ACHN (cell line): ENCODE measurements around the gene LANCL2.

ENCODE experiments used
- DNase-seq: peaks from one replicate; pipeline ENCODE4 v3.0.0-alpha.2; 2015
- in situ Hi-C: cut with HindIII; loops from 2 replicates; pipeline ENCODE4 v1.10.0; 2017; ENCODE audit warnings: low sequenced_read_pairs, low pct_ligation_motif_present, low pct_unique_long_range_greater_than_20kb

Gene LANCL2

GRCh38 chr7:55475855-55476803, 111.0 kb downstream of the LANCL2 start:
- no peak for DNase-seq
- in situ Hi-C loops: no loop called here

DNA sequence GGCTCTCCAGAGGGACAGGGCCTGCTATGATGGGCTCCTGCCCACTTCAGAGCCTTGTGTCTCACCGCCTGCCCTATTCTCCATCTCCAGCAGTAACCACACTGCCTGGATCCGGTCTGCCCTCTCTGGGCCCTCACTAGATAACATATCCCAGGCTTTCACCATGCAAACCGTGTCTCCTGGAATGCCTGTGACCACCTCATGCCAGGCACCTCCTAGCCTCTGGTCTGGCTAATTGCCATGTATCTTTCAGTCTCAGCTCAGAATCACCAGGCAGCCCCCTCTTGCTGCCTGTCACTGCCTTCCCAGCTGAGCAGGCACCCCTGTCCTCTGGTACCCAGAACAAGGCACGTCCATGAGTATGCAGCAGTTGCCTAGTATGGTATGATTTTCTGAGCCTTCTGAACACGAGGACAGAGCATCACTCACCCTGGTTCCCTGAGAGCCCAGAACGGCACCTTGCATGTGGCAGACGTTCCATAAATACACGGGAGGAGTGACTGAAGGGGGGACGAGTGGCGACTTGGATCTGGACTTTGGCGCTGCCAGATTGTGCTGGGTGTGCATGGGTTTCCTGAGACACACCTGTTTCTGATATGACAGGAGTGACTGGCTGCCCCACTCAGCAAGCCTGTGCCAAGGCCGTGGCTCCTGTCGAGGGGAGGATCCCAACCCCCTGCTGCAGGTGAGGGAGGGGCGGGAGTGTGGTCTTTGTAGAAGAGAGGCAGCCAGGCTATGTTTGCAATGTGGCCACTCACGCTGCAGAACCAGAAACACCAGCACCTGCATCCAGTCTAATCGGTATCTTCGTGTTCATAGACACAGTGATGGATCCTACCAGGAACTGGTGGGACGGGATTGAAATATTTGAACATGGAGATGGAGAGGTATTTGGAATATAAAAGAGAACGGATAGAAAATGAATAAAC, 112.0 kb downstream of the LANCL2 start:
- no peak for DNase-seq
- in situ Hi-C loops: no loop called here

- in situ Hi-C loops: no loop called here
- DNase-seq: no peak
Measured at GRCh38 chr7:55477781-55478374, 112.7 kb downstream of the LANCL2 start.

DNA sequence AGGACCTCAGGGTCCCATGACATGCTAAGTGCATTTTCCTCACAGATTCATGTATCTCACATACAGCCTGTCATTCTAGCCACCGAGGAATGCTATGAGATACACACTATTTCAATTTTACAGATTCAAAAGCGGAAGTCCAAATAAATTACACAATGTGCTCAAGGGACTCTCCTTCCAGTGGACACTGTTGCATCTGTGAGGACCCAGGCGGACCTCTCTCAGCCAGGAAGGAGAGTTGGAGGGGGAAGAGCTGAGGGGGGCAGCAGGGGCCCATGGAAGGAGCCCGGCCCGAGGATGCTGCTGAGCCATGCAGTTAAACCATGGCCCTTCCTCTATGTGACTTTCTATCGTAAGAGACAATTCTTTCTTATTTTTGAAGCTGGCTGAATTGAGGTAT, 113.6 kb downstream of the LANCL2 start:
- in situ Hi-C loops: no loop called here
- DNase-seq: no peak

DNA sequence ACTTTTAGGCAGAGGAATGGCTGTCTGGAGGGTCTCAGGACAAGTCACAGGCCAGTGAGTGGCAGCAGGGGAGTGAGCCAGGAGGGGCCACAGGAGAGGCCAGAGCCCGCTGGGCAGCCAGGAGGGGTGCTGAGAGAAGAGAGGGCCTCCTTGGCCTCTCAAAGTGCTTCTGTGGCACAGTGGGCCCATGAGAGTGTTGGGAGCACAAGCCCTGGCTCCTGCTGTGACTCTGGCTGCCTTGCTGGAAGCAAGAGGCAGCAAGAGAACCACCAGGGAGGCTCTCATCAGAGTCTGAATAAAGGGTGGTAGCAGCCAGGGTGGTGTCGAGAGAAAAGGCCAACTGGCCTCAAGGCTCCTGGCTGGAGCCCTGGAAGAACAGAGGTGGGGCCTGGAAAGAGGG, 116.0 kb downstream of the LANCL2 start:
- DNase-seq: no peak
- in situ Hi-C loops: no loop called here

- in situ Hi-C loops: no loop called here
- DNase-seq: no peak
Measured at GRCh38 chr7:55483046-55483445, 117.9 kb downstream of the LANCL2 start.
